Ishikawa (cell line): ENCODE results near the gene THADA.

Source experiments
- CEBPB ChIP-seq: IDR thresholded peaks from 2 replicates; pipeline ENCODE4 v1.6.1; 2012
- CREB1 ChIP-seq: IDR thresholded peaks from 2 replicates; pipeline ENCODE4 v1.6.1; 2012; ENCODE audit warnings: low read depth
- EGR1 ChIP-seq: IDR thresholded peaks from 2 replicates; pipeline ENCODE4 v1.6.1; 2012
- EP300 ChIP-seq: IDR thresholded peaks from 2 replicates; pipeline ENCODE4 v1.6.1; 2012; ENCODE audit warnings: borderline replicate concordance
- FOXM1 ChIP-seq: IDR thresholded peaks from 2 replicates; pipeline ENCODE4 v1.6.1; 2012; ENCODE audit warnings: low read depth, borderline replicate concordance
- MAX ChIP-seq: IDR thresholded peaks from 2 replicates; pipeline ENCODE4 v1.6.1; 2012
- NFIC ChIP-seq: IDR thresholded peaks from 2 replicates; pipeline ENCODE4 v1.6.1; 2012
- RAD21 ChIP-seq: IDR thresholded peaks from 2 replicates; pipeline ENCODE4 v1.6.1; 2012; ENCODE audit warnings: low read depth
- REST ChIP-seq: IDR thresholded peaks from 2 replicates; pipeline ENCODE4 v1.6.1; 2012; ENCODE audit warnings: low read depth, mild to moderate bottlenecking
- TAF1 ChIP-seq: IDR thresholded peaks from 2 replicates; pipeline ENCODE4 v1.6.1; 2012; ENCODE audit warnings: low read depth, mild to moderate bottlenecking
- TCF12 ChIP-seq: IDR thresholded peaks from 2 replicates; pipeline ENCODE4 v1.6.1; 2012; ENCODE audit warnings: low read depth
- TEAD4 ChIP-seq: IDR thresholded peaks from 2 replicates; pipeline ENCODE4 v1.6.1; 2012
- USF1 ChIP-seq: IDR thresholded peaks from 2 replicates; pipeline ENCODE4 v1.6.1; 2012
- YY1 ChIP-seq: IDR thresholded peaks from 2 replicates; pipeline ENCODE4 v1.6.1; 2012; ENCODE audit warnings: low read depth
- ZBTB7A ChIP-seq: IDR thresholded peaks from 2 replicates; pipeline ENCODE4 v1.6.1; 2012; ENCODE audit warnings: low read depth

The THADA gene

GRCh38 chr2:43594875-43595274, 963 bp downstream of the THADA start:
- TF ChIP-seq EP300 (no peak), TCF12 (no peak), CEBPB (no peak), FOXM1 (no peak), ZBTB7A (no peak), CREB1 (no peak)

GRCh38 chr2:43593254-43593653, 2.6 kb downstream of the THADA start:
- TF ChIP-seq USF1 (no peak), REST (no peak), MAX (no peak), ZBTB7A (no peak), TCF12 (no peak), CEBPB (no peak), YY1 (no peak), TEAD4 (no peak), CREB1 (no peak), RAD21 (no peak), NFIC (no peak), FOXM1 (no peak), EGR1 (no peak)

GRCh38 chr2:43592443-43592842, 3.4 kb downstream of the THADA start:
- TF ChIP-seq NFIC (no peak), TAF1 (no peak), FOXM1 (no peak), EGR1 (no peak), ZBTB7A (no peak), YY1 (no peak), EP300 (no peak)

GRCh38 chr2:43585708-43586107, 10.1 kb downstream of the THADA start:
- no peak for TF ChIP-seq EP300
- TF ChIP-seq CEBPB: no peak
- TF ChIP-seq USF1: no peak
- no peak for TF ChIP-seq TCF12
- TF ChIP-seq YY1: no peak
- TF ChIP-seq ZBTB7A: no peak
- TF ChIP-seq NFIC: no peak

GRCh38 chr2:43579275-43579981, 16.4 kb downstream of the THADA start:
- TF ChIP-seq CEBPB (no peak), TEAD4 (no peak), FOXM1 (no peak), ZBTB7A (no peak), EGR1 (no peak), USF1 (no peak), CREB1 (no peak), TCF12 (no peak), YY1 (no peak), EP300 (no peak), NFIC (no peak), TAF1 (no peak), MAX (no peak), RAD21 (no peak), REST (no peak)
